Natural killer cell treated with Interleukin-12 subunit alpha and Interleukin-12 subunit beta and Interleukin-15 and Interleukin-18, amount 100 ng/mL, for 72 hours (primary cell): ENCODE data around the gene ZSCAN21. TPM values are rescaled to one million over a fixed set of nuclear protein-coding genes. Genes with fewer than 3 reads are reported as not detected.

Experiments
- ATAC-seq, 2 donors: fragments of 150-1000 bp; cut with Tn5 transposase in 1 of 2; sonication (Bioruptor Pico), chemical (Tn5 transposase) in 1 of 2; 2 replicates each; pipeline ENCODE4 v1.10.0; 2021
- DNase-seq: peaks from one replicate; pipeline ENCODE4 v3.0.0; 2022; ENCODE audit warnings: low spot score
- H3K27ac Mint-ChIP-seq, 2 donors: 1 replicate in 1 of 2; 2 replicates in 1 of 2; pipeline ENCODE4 v1.8.0; 2022; ENCODE audit warnings: mixed read lengths in 2 of 2, mild to moderate bottlenecking in 1 of 2, moderate library complexity in 1 of 2
- H3K27me3 Mint-ChIP-seq, 2 donors: 1 replicate in 1 of 2; 2 replicates in 1 of 2; pipeline ENCODE4 v1.8.0; 2022; ENCODE audit warnings: mixed read lengths in 2 of 2
- H3K36me3 Mint-ChIP-seq: one replicate; pipeline ENCODE4 v1.8.0; 2022; ENCODE audit warnings: mixed read lengths
- H3K4me1 Mint-ChIP-seq, 2 donors: 1 replicate in 1 of 2; 2 replicates in 1 of 2; pipeline ENCODE4 v1.8.0; 2022; ENCODE audit warnings: low read depth in 2 of 2, mixed read lengths in 2 of 2, mild to moderate bottlenecking in 1 of 2
- H3K4me3 Mint-ChIP-seq: one replicate; pipeline ENCODE4 v1.8.0; 2022; ENCODE audit warnings: mixed read lengths
- H3K9me3 Mint-ChIP-seq: 2 replicates; pipeline ENCODE4 v1.8.0; 2022; ENCODE audit warnings: mixed read lengths
- total RNA-seq, 2 donors: library from RNA; stranded (reverse); gene quantifications; one replicate each; pipeline ENCODE4 v1.2.3, GENCODE V29; 2022

Gene ZSCAN21
- total RNA-seq, 2 donors from 2014 or later = 8.7 to 11.0 TPM

DNA sequence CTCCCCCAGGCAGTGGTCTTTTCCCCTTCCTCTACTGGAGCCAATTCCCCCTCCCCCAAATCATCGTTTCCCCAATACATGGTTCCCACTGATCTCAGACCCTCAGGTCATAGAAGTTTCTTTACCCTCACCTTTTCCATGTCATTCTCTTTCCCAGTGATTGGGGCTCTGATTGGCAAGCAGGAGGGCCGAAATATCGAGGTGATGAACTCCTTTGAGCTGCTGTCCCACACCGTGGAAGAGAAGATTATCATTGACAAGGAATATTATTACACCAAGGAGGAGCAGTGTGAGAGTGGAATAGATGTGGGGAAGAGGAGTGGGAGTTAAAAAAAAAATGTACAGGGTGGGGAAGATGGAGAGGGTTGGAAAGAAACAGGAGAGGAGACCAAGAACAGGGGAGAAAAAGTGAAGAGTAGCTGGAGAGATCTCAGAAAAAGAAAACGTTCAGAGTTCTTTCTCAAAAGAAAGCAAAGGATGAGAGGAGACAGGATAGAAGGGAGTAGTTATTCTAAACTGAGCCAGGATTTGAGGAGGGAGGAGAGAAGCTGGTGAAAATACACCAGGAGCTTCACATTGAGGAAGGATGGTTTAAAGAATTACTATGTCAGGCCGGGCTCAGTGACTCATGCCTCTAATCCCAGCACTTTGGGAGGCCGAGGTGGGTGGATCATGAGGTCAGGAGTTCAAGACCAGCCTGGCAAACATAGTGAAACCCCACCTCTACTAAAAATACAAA lies 40.1 kb downstream of the ZSCAN21 start:
- Mint-ChIP-seq H3K9me3 (no peaks in the 10 kb centered on the region), H3K27ac (peak overlapping the region; percentile 83 to 86), H3K4me1 (peaks cover 9 to 27% of the 10 kb centered on the region in 2 donors), H3K27me3 (no peaks in the 10 kb centered on the region), H3K36me3 (peaks cover 10% of the 10 kb centered on the region), H3K4me3 (peak overlapping the region; percentile 94)
- DNase-seq = no peak
- no peak for ATAC-seq

DNA sequence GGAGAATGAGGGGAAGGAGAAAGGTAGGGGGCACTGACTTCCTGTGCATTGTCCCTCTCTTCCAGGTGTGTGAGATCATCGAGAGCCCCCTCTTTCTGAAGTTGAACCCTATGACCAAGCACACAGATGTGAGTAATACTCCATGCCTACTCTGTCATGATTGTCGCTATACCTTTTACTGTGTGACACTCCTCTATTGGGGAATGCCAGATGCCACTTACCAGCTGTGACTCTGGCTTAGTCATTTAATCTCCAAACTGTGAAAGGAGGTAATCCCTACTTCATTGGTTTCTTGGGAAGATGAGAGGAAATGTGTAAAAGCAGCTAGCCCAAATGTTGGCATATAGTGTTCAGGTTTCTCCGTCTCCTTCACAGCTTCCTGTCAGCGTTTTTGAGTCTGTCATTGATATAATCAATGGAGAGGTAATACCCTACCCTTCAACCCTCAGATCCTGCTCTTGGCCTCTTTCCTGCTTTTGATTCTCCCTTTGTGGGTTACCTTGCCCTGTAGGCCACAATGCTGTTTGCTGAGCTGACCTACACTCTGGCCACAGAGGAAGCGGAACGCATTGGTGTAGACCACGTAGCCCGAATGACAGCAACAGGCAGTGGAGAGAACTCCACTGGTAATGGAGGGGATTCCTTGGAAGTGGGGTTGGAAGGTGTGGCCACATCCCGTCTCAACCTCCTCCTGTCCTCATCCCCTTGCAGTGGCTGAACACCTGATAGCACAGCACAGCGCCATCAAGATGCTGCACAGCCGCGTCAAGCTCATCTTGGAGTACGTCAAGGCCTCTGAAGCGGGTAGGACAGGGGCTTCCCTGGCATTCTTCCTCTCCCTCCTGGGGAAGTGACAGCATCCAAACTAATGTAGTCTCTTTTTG lies 41.2 kb downstream of the ZSCAN21 start:
- DNase-seq (no peak), ATAC-seq (no peak)
- H3K4me1 Mint-ChIP-seq = peaks cover 9 to 31% of the 10 kb centered on the region in 2 donors
- H3K4me3 Mint-ChIP-seq = peak overlapping the region; percentile 44
- H3K27me3 Mint-ChIP-seq = no peaks in the 10 kb centered on the region
- no peaks in the 10 kb centered on the region for H3K9me3 Mint-ChIP-seq
- H3K36me3 Mint-ChIP-seq = peaks cover 14% of the 10 kb centered on the region
- H3K27ac Mint-ChIP-seq = peak overlapping the region; percentile 83 to 86

DNA sequence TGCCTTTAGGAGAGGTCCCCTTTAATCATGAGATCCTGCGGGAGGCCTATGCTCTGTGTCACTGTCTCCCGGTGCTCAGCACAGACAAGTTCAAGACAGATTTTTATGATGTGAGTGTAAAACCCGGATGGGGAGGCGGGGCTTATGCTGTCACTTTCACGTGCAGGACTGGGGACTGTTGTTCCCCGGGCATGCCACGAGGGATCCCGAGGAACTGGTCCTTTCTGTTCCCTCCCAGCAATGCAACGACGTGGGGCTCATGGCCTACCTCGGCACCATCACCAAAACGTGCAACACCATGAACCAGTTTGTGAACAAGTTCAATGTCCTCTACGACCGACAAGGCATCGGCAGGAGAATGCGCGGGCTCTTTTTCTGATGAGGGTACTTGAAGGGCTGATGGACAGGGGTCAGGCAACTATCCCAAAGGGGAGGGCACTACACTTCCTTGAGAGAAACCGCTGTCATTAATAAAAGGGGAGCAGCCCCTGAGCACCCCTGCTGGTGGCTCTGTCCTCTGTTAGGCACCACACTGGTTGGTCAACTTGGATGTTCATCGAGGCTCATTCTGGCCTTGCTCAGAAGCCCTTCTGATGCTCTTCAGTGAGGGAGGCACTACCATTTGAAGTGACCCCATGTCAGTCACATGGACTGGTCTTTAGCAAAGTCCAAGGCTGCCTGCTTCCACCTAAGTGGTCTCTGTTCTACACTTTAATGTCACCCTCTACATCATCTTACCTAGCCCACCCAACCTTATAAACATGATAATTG lies 42.0 kb downstream of the ZSCAN21 start:
- DNase-seq (no peak), ATAC-seq (no peak)
- peaks cover 9 to 34% of the 10 kb centered on the region in 2 donors for H3K4me1 Mint-ChIP-seq
- H3K9me3 Mint-ChIP-seq = no peaks in the 10 kb centered on the region
- peaks cover 16% of the 10 kb centered on the region for H3K36me3 Mint-ChIP-seq
- H3K27ac Mint-ChIP-seq = peak overlapping the region in 1 of 2 donors; percentile 83
- no peaks in the 10 kb centered on the region for H3K27me3 Mint-ChIP-seq
- no peak overlapping the region for H3K4me3 Mint-ChIP-seq

DNA sequence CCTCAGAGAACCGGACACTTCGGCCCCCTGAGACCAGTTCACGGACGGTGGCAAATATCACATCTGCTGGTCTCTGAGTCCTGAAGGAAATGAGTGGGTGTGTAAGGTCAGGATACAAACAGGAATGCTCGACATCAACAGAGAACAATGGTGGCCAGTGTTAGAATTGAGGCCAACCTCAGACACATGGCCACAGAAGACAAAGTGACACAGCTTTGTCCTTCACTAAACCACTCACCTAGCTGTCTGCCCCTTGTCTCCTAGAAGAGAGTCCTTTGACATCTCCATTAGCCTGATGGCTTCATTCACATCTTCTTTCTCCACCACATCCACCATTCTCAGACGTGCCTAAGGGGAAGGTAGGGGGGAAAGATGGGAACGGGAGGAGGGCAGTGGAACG lies 43.5 kb downstream of the ZSCAN21 start:
- ATAC-seq = no peak
- H3K4me3 Mint-ChIP-seq = no peak overlapping the region
- H3K4me1 Mint-ChIP-seq = peaks cover 16 to 36% of the 10 kb centered on the region in 2 donors
- H3K27me3 Mint-ChIP-seq = no peaks in the 10 kb centered on the region
- no peaks in the 10 kb centered on the region for H3K9me3 Mint-ChIP-seq
- H3K36me3 Mint-ChIP-seq = peaks cover 26% of the 10 kb centered on the region
- DNase-seq = no peak
- no peak overlapping the region for H3K27ac Mint-ChIP-seq

DNA sequence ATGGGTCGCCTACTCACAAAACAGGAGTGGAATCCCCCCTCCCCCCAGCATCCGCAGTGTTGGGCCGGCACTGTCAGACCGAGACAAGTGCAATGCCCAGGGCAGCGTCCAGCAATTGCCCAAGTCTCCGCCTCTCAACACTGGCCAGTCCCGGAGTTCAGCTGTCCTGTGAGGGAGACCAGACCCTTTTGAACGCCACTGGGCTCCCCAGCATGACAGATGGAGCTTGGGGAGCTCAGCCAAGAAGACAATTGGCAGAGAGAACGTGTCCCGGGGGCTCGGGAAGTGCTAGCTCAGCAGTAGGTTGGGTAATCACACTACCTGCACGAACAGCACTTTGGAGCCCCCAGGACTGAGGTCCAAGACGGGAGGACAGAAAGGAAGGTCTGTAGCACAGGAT lies 43.9 kb downstream of the ZSCAN21 start:
- H3K4me1 Mint-ChIP-seq = peaks cover 20 to 37% of the 10 kb centered on the region in 2 donors
- H3K36me3 Mint-ChIP-seq = peaks cover 31% of the 10 kb centered on the region
- DNase-seq (no peak), ATAC-seq (no peak)
- no peaks in the 10 kb centered on the region for H3K9me3 Mint-ChIP-seq
- no peak overlapping the region for H3K4me3 Mint-ChIP-seq
- H3K27me3 Mint-ChIP-seq = no peaks in the 10 kb centered on the region
- peak overlapping the region in 1 of 2 donors; percentile 62 for H3K27ac Mint-ChIP-seq

GRCh38 chr7:100093925-100094486 lies 44.4 kb downstream of the ZSCAN21 start:
- Mint-ChIP-seq H3K4me3 (no peak overlapping the region), H3K4me1 (peaks cover 25 to 42% of the 10 kb centered on the region in 2 donors), H3K9me3 (no peaks in the 10 kb centered on the region), H3K27ac (peak overlapping the region in 1 of 2 donors; percentile 62), H3K36me3 (peaks cover 36% of the 10 kb centered on the region), H3K27me3 (no peaks in the 10 kb centered on the region)
- DNase-seq (no peak), ATAC-seq (no peak)

DNA sequence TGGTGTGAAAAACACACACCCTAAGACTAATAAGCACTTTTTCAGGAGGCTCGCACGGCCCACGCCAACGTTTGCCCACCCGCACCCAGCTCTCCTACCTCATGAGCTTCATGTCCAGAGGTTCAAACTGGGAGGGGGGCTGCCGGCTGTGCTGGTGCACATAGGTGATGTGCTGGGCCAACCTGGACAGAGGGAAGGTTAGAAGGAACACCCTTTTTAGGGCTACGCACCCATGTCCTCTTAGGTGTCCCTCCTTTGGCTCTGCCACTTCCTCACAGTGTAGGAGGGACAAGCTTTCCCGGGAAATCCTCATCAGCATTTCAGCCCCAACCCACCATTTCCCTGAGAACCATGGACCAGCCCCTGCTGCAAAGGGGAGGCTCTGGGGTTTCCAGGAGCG lies 45.7 kb downstream of the ZSCAN21 start:
- Mint-ChIP-seq H3K27me3 (no peaks in the 10 kb centered on the region), H3K4me3 (no peak overlapping the region), H3K4me1 (peaks cover 29 to 43% of the 10 kb centered on the region in 2 donors), H3K36me3 (peaks cover 48% of the 10 kb centered on the region), H3K27ac (peak overlapping the region in 1 of 2 donors; percentile 33), H3K9me3 (no peaks in the 10 kb centered on the region)
- no peak for ATAC-seq
- no peak for DNase-seq

GRCh38 chr7:100095704-100096103 lies 46.1 kb downstream of the ZSCAN21 start:
- peaks cover 48% of the 10 kb centered on the region for H3K36me3 Mint-ChIP-seq
- peaks cover 29 to 39% of the 10 kb centered on the region in 2 donors for H3K4me1 Mint-ChIP-seq
- H3K9me3 Mint-ChIP-seq = no peaks in the 10 kb centered on the region
- H3K27me3 Mint-ChIP-seq = no peaks in the 10 kb centered on the region
- no peak for DNase-seq
- peak overlapping the region; percentile 33 to 57 for H3K27ac Mint-ChIP-seq
- no peak for ATAC-seq
- no peak overlapping the region for H3K4me3 Mint-ChIP-seq

DNA sequence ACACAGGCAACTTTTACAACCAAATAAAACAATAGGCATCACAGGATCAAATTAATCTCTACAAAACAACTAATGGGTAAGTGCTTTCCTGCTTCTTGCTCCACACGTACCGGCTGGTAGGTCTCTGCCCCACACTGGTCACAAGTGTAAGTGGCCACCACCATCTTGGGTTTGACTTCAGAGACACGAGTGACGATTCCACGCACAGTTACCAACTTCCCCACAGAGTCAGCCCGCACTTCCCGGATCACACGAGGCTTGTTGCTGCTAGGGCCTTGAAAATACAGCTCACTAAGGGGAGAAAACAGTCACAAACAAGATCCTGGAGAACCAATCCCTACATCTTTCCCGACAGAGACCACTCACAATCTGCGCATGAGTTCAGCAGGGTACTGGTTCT lies 49.3 kb downstream of the ZSCAN21 start:
- no peak for DNase-seq
- H3K4me1 Mint-ChIP-seq = peaks cover 38 to 42% of the 10 kb centered on the region in 2 donors
- ATAC-seq = no peak
- peak overlapping the region; percentile 95 for H3K4me3 Mint-ChIP-seq
- H3K27me3 Mint-ChIP-seq = no peaks in the 10 kb centered on the region
- peak overlapping the region; percentile 92 to 93 for H3K27ac Mint-ChIP-seq
- H3K36me3 Mint-ChIP-seq = peaks cover 38% of the 10 kb centered on the region
- H3K9me3 Mint-ChIP-seq = no peaks in the 10 kb centered on the region

DNA sequence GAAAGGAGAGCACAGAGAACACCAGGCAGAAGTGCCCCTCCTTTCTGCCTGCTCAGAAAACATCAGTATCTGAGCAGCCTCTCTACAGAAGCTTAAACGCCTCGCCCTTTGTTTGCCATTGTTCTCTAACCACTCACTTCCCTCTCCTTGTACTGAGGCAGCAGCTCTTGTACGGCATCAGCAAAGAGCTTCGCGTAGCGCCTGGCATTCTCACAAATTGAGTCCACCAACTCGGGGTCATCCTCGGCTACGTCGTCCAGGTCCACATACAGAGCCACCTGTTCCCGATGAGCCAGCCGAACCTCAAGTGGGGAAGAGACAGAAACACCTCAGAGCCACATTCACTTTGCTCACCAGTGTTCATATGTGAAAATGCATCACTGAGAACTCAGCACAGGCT lies 49.9 kb downstream of the ZSCAN21 start:
- ATAC-seq (no peak), DNase-seq (no peak)
- Mint-ChIP-seq H3K27me3 (no peaks in the 10 kb centered on the region), H3K9me3 (no peaks in the 10 kb centered on the region), H3K4me1 (peaks cover 38 to 42% of the 10 kb centered on the region in 2 donors), H3K4me3 (peak overlapping the region; percentile 95), H3K27ac (peak overlapping the region; percentile 92 to 93), H3K36me3 (peaks cover 38% of the 10 kb centered on the region)

- DNase-seq (peak; percentile 95), ATAC-seq (peak; percentile 88 to 90)
- Mint-ChIP-seq H3K36me3 (peaks cover 37% of the 10 kb centered on the region), H3K27me3 (no peaks in the 10 kb centered on the region), H3K4me1 (peaks cover 38 to 41% of the 10 kb centered on the region in 2 donors), H3K4me3 (peak overlapping the region; percentile 95), H3K27ac (peak overlapping the region; percentile 92 to 93), H3K9me3 (no peaks in the 10 kb centered on the region)
Observed at GRCh38 chr7:100100420-100101015, 50.9 kb downstream of the ZSCAN21 start.

DNA sequence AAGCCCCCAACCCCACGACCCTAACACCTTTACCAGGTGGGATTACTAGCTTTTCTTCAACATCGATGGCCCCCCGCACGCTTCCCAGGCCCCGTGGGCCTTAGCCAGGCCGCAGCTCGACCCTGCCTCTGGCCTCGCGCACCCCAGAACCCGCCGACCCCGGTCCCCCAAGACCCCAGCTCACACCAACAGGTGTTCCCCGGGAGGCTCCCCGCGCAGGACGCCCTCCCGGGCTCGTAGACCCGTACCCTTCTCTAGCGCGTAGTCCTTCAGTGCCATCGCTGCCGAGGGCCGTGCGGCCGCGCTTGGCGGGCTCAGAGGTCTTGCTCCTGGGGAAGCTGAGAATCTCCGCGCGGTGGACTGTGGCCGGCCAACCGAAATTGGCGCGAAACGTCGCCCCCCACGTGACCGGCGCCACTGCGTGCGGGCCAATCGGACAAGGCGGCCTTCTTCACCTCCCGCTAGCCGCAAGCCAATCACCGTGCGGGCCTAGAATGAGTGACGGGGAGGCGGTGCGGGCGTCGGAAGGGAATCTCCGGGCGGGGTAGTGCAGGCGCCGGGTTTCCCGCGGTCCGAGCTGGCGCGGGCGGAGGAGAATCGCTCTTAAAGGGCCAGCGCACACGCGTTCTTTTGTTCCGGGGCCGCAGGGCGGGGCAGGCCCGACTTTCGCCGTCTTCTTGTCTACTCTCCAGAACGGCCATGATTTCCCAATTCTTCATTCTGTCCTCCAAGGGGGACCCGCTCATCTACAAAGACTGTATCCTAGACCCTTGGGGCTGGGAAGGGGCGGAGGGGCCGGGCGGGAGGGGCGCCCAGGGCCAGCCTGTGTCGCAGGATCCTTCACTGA lies 51.7 kb downstream of the ZSCAN21 start, which contains the start of the genes AP4M1 and MCM7:
Gene AP4M1, plus strand, starts transcription at position 628 of the 847 bp plus-strand sequence. Its CDS starts 72 bp downstream, at position 700.
Gene MCM7, minus strand, starts transcription at position 382 of the 847 bp plus-strand sequence. Its CDS starts 103 bp downstream, at position 279.
- Mint-ChIP-seq H3K36me3 (peaks cover 32% of the 10 kb centered on the region), H3K9me3 (no peaks in the 10 kb centered on the region), H3K27ac (peak within 1 kb of the TSS; percentile 92 to 93), H3K4me1 (peaks cover 35 to 38% of the 10 kb centered on the region in 2 donors), H3K27me3 (no peaks in the 10 kb centered on the region), H3K4me3 (peak within 1 kb of the TSS; percentile 95)
- peak; percentile 94 for ATAC-seq
- DNase-seq = peak; percentile 99
